Heart right ventricle (tissue), 16 donors: ENCODE results near the gene TPMT. TPM values are rescaled to one million over a fixed set of nuclear protein-coding genes. Genes with fewer than 3 reads are reported as not detected.

Source experiments
- ATAC-seq, 8 donors: fragments of 200-7000 bp; cut with Tn5 transposase; one replicate each; pipeline ENCODE4 v1.9.1; 2020; ENCODE audit warnings: mild to moderate bottlenecking in 8 of 8, moderate library complexity in 8 of 8, moderate number of reproducible peaks in 1 of 8
- DNase-seq, 2 donors: peaks; one replicate each; pipeline ENCODE4 v3.0.0-alpha.2; 2020
- H3K27ac ChIP-seq, 10 donors: fragments of 200-600 bp; sonication (generic) in 2 of 10; one replicate each; pipeline versions ENCODE4 v1.5.0 to v1.8.0; 2020 to 2022; ENCODE audit warnings: mild to moderate bottlenecking in 3 of 10
- H3K27me3 ChIP-seq, 7 donors: fragments of 200-600 bp; one replicate each; pipeline ENCODE4 v1.8.0; 2021 to 2022; ENCODE audit warnings: mild to moderate bottlenecking in 2 of 7
- H3K36me3 ChIP-seq, 9 donors: fragments of 200-600 bp; sonication (generic) in 1 of 9; one replicate each; pipeline versions ENCODE4 v1.5.0 to v1.8.0; 2020 to 2022; ENCODE audit warnings: mild to moderate bottlenecking in 2 of 9
- H3K4me1 ChIP-seq, 9 donors: fragments of 200-600 bp; sonication (generic) in 1 of 9; one replicate each; pipeline versions ENCODE4 v1.5.0 to v1.8.0; 2020 to 2022; ENCODE audit warnings: mild to moderate bottlenecking in 4 of 9
- H3K4me3 ChIP-seq, 10 donors: fragments of 200-600 bp; sonication (generic) in 2 of 10; one replicate each; pipeline versions ENCODE4 v1.5.0 to v1.8.0; 2020 to 2022; ENCODE audit warnings: mild to moderate bottlenecking in 7 of 10, moderate library complexity in 2 of 10
- H3K9me3 ChIP-seq, 11 donors: fragments of 200-600 bp in 10 of 11; sonication (generic) in 2 of 11; one replicate each; pipeline versions ENCODE4 v1.5.0 to v1.8.0; 2013 to 2022; ENCODE audit warnings: mild to moderate bottlenecking in 2 of 11, control low read depth in 1 of 11, moderate library complexity in 1 of 11
- CTCF ChIP-seq, 9 donors: fragments of 200-600 bp; sonication (generic) in 2 of 9; IDR thresholded peaks; one replicate each; pipeline versions ENCODE4 v1.5.0 to v1.8.0; 2021 to 2022; ENCODE audit warnings: antibody characterized with exemption in 9 of 9, mild to moderate bottlenecking in 5 of 9, moderate library complexity in 1 of 9
- WGBS, 2 donors: extraction: QIAGEN DNeasy Blood & Tissue Kit; methylation state at CpG; one replicate each; pipeline ENCODE4 v1.1.7; 2013; ENCODE audit warnings: inconsistent platforms in 1 of 2; 5-methylcytosine and 5-hydroxymethylcytosine counted together
- intact Hi-C, 10 donors: fragments of 100-400 bp; cut with DNase I; formaldehyde crosslinking; loops; one replicate each; pipeline versions ENCODE4 v1.11.1 to v1.14.2; 2022
- polyA plus RNA-seq, 2 donors: library from polyadenylated mRNA; stranded (reverse); fragments of 200-250 nt; gene quantifications; one replicate each; pipeline ENCODE4 v1.2.3, GENCODE V29; 2013
- total RNA-seq, 10 donors: library from RNA; stranded (reverse); fragmentation: NEBNext Ultra II Directional in 3 of 10; extraction: Animal tissue kit (Norgen Biotek cat#: 25700) in 3 of 10; gene quantifications; one replicate each; pipeline versions ENCODE4 v1.2.1 to v1.2.4, GENCODE V29; 2021 to 2023
- donor health status: Arrhythmogenic right ventricular cardiomyopathy.
- donor health status: ischemic (EF 13 %, LVEDD 7.1; RV severe dilation, severe dysfunction).
- donor health status: healthy with polysubstance abuse.
- donor health status: DM: no; HTN: yes; CAD: no.
- donor health status: DM: no; HTN: no; CAD: no.
- donor health status: ischemic (EF 25% LVEDD 6.9; RV normal size, moderate dysfunction).
- donor health status: ischemic (EF 25% LVEDD 5.7; RV mildly dilated, moderate dysfunction).
- donor health status: healthy.
- donor health status: DM: yes; HTN: yes; CAD: no.
- donor health status: Ischemic cardiomyopathy.
- donor health status: ischemic (EF 35%, LVEDD 5.7; RV mildly dilated, moderate dysfunction).
- donor health status: nonischemic (EF 11% LVEDD 7.7; RV severe dilation, severe dysfunction).
- donor health status: DM: yes; HTN: yes; CAD: no.
- donor health status: PGD.
- donor health status: ischemic (EF 29% LVEDD 5.4; RV normal size, mild dysfunction).
- donor health status: nonischemic (EF 23%, LVEDD 6.1; RV moderate dilation, normal function).

The TPMT gene
- total and polyA plus RNA-seq, 12 donors, result 10.2 to 16.0 (median 13.0) TPM

GRCh38 chr6:18117136-18117535, 37.7 kb downstream of the TPMT start:
- no peak for ATAC-seq
- DNase-seq, result no peak
- Histone ChIP-seq H3K4me1 (peaks cover 0 to 9% (median 5%) of the 10 kb centered on the region in 9 donors), H3K27me3 (no peaks in the 10 kb centered on the region), H3K9me3 (peaks cover 0 to 6% (median 0%) of the 10 kb centered on the region in 11 donors), H3K27ac (no peak overlapping the region), H3K4me3 (no peak overlapping the region), H3K36me3 (no peaks in the 10 kb centered on the region)
- intact Hi-C loops, result loop anchor here in 2 of 10 donors (10.0 kb wide), 1 partner anchor 122 kb away; no protein-coding TSS in a partner anchor
- WGBS, 2 donors, result 90 to 92% methylated on average over 5 of the region's 5 CpGs
- TF ChIP-seq CTCF (IDR thresholded peaks at IDR 0.05), result no peak

GRCh38 chr6:18115356-18115755, 39.5 kb downstream of the TPMT start:
- intact Hi-C loops, result loop anchor here in 2 of 10 donors (10.0 kb wide), 1 partner anchor 121 kb away; no protein-coding TSS in a partner anchor
- Histone ChIP-seq H3K27ac (no peak overlapping the region), H3K36me3 (no peaks in the 10 kb centered on the region), H3K9me3 (peaks cover 0 to 4% (median 0%) of the 10 kb centered on the region in 11 donors), H3K4me3 (no peak overlapping the region), H3K4me1 (no peaks in the 10 kb centered on the region), H3K27me3 (no peaks in the 10 kb centered on the region)
- 90 to 92% methylated on average over 2 of the region's 2 CpGs for WGBS, 2 donors
- ATAC-seq (no peak), DNase-seq (no peak)
- no peak for TF ChIP-seq CTCF (IDR thresholded peaks at IDR 0.05)

- Histone ChIP-seq H3K27ac (no peak overlapping the region), H3K4me3 (no peak overlapping the region), H3K4me1 (no peaks in the 10 kb centered on the region), H3K27me3 (no peaks in the 10 kb centered on the region), H3K36me3 (no peaks in the 10 kb centered on the region), H3K9me3 (peaks cover 0 to 21% (median 9%) of the 10 kb centered on the region in 11 donors)
- intact Hi-C loops, result loop anchor here in 3 of 10 donors (5.0 to 10.0 kb wide), 2 partner anchors 115 to 118 kb away; no protein-coding TSS in a partner anchor
- no peak for DNase-seq
- ATAC-seq, result peak in 1 of 8 donors; percentile 42
- TF ChIP-seq CTCF (IDR thresholded peaks at IDR 0.05), result no peak
These were observed 44.7 kb downstream of the TPMT start for GRCh38 chr6:18110162-18110561.

GRCh38 chr6:18107061-18107460, 47.8 kb downstream of the TPMT start:
- H3K4me1 ChIP-seq, result peaks cover 0 to 10% (median 0%) of the 10 kb centered on the region in 9 donors
- 97% methylated on average over 1 of the region's 1 CpG for WGBS, 2 donors
- peaks cover 0 to 21% (median 9%) of the 10 kb centered on the region in 11 donors for H3K9me3 ChIP-seq
- H3K36me3 ChIP-seq, result no peaks in the 10 kb centered on the region
- no peak for ATAC-seq
- TF ChIP-seq CTCF (IDR thresholded peaks at IDR 0.05), result no peak
- intact Hi-C loops, result no loop called here
- no peak overlapping the region for H3K27ac ChIP-seq
- no peak overlapping the region for H3K4me3 ChIP-seq
- H3K27me3 ChIP-seq, result no peaks in the 10 kb centered on the region
- no peak for DNase-seq
